ENCODE results near the gene URGCP.
"Not testable (repeated sequence)": the region's sequence is repeated elsewhere in the genome, so short reads cannot be mapped to it uniquely, and the experiment has no call there.

Gene URGCP

GRCh38 chr7:43929529-43930457 lies 23.4 kb upstream of the URGCP start:
- Mint-ChIP-seq H3K4me1 (peaks cover 26% of the 10 kb centered on the region), H3K27ac (no peak overlapping the region), H3K27me3 (no peaks in the 10 kb centered on the region), H3K36me3 (peaks cover 10% of the 10 kb centered on the region), H3K4me3 (no peak overlapping the region), H3K9me3 (no peaks in the 10 kb centered on the region)
- no peak for ATAC-seq

- no peak for ATAC-seq
- Mint-ChIP-seq H3K27ac (peak overlapping the region; percentile 60), H3K27me3 (no peaks in the 10 kb centered on the region), H3K4me3 (no peak overlapping the region), H3K9me3 (no peaks in the 10 kb centered on the region), H3K4me1 (peaks cover 36% of the 10 kb centered on the region), H3K36me3 (peaks cover 18% of the 10 kb centered on the region)
Measured at GRCh38 chr7:43927810-43928209, 21.4 kb upstream of the URGCP start.

- ATAC-seq = peak; percentile 11
Measured at GRCh38 chr7:43926798-43927123, 20.4 kb upstream of the URGCP start.

GRCh38 chr7:43925984-43926797 lies 19.8 kb upstream of the URGCP start, which contains the start of gene UBE2D4:
TSS of gene UBE2D4 (plus strand) at chr7:43926436. CDS start at chr7:43926533, 97 bp downstream.
- Mint-ChIP-seq H3K27me3 (no peaks in the 10 kb centered on the region), H3K36me3 (peaks cover 22% of the 10 kb centered on the region), H3K4me1 (peaks cover 39% of the 10 kb centered on the region), H3K27ac (peak within 1 kb of the TSS; percentile 87), H3K4me3 (peak within 1 kb of the TSS; percentile 94), H3K9me3 (no peaks in the 10 kb centered on the region)
- ATAC-seq = peak; percentile 98

More at GRCh38 chr7:43926798-43927123, 20.4 kb upstream of the URGCP start:
- no peaks in the 10 kb centered on the region for H3K9me3 Mint-ChIP-seq
- H3K4me1 Mint-ChIP-seq = peaks cover 39% of the 10 kb centered on the region
- H3K36me3 Mint-ChIP-seq = peaks cover 22% of the 10 kb centered on the region
- H3K27ac Mint-ChIP-seq = peak overlapping the region; percentile 87
- peak overlapping the region; percentile 94 for H3K4me3 Mint-ChIP-seq
- no peaks in the 10 kb centered on the region for H3K27me3 Mint-ChIP-seq

- peaks cover 36% of the 10 kb centered on the region for H3K4me1 Mint-ChIP-seq
- H3K27ac Mint-ChIP-seq = no peak overlapping the region
- no peaks in the 10 kb centered on the region for H3K27me3 Mint-ChIP-seq
- H3K4me3 Mint-ChIP-seq = no peak overlapping the region
- H3K9me3 Mint-ChIP-seq = no peaks in the 10 kb centered on the region
- no peak for ATAC-seq
- peaks cover 34% of the 10 kb centered on the region for H3K36me3 Mint-ChIP-seq
Measured at GRCh38 chr7:43922726-43923125, 16.3 kb upstream of the URGCP start.

GRCh38 chr7:43921423-43921822 lies 15.0 kb upstream of the URGCP start:
- H3K27me3 Mint-ChIP-seq = no peaks in the 10 kb centered on the region
- H3K27ac Mint-ChIP-seq = no peak overlapping the region
- H3K4me3 Mint-ChIP-seq = no peak overlapping the region
- no peaks in the 10 kb centered on the region for H3K9me3 Mint-ChIP-seq
- peaks cover 34% of the 10 kb centered on the region for H3K36me3 Mint-ChIP-seq
- peaks cover 23% of the 10 kb centered on the region for H3K4me1 Mint-ChIP-seq
- ATAC-seq = no peak

- Mint-ChIP-seq H3K4me1 (peaks cover 6% of the 10 kb centered on the region), H3K27ac (no peak overlapping the region), H3K4me3 (no peak overlapping the region), H3K9me3 (no peaks in the 10 kb centered on the region), H3K27me3 (no peaks in the 10 kb centered on the region), H3K36me3 (peaks cover 18% of the 10 kb centered on the region)
- no peak for ATAC-seq
Measured at GRCh38 chr7:43915907-43916306, 9.5 kb upstream of the URGCP start.

GRCh38 chr7:43914795-43915194 lies 8.4 kb upstream of the URGCP start:
- ATAC-seq = no peak
- Mint-ChIP-seq H3K27ac (no peak overlapping the region), H3K36me3 (peaks cover 16% of the 10 kb centered on the region), H3K9me3 (no peaks in the 10 kb centered on the region), H3K4me1 (peaks cover 4% of the 10 kb centered on the region), H3K27me3 (no peaks in the 10 kb centered on the region), H3K4me3 (no peak overlapping the region)

- peak; percentile 65 for ATAC-seq
- no peaks in the 10 kb centered on the region for H3K9me3 Mint-ChIP-seq
- H3K27me3 Mint-ChIP-seq = no peaks in the 10 kb centered on the region
- peaks cover 5% of the 10 kb centered on the region for H3K36me3 Mint-ChIP-seq
- H3K27ac Mint-ChIP-seq = peak overlapping the region; percentile 87
- peaks cover 37% of the 10 kb centered on the region for H3K4me1 Mint-ChIP-seq
- peak overlapping the region; percentile 93 for H3K4me3 Mint-ChIP-seq
Measured at GRCh38 chr7:43905956-43906330, 453 bp downstream of the URGCP start.

- Mint-ChIP-seq H3K9me3 (no peaks in the 10 kb centered on the region), H3K4me1 (peaks cover 37% of the 10 kb centered on the region), H3K4me3 (peak overlapping the region; percentile 93), H3K36me3 (peaks cover 5% of the 10 kb centered on the region), H3K27me3 (no peaks in the 10 kb centered on the region), H3K27ac (peak overlapping the region; percentile 87)
- ATAC-seq = no peak
Measured at GRCh38 chr7:43905209-43905946, 1.0 kb downstream of the URGCP start.

- peaks cover 5% of the 10 kb centered on the region for H3K36me3 Mint-ChIP-seq
- H3K4me3 Mint-ChIP-seq = no peak overlapping the region
- H3K27ac Mint-ChIP-seq = no peak overlapping the region
- ATAC-seq = no peak
- H3K4me1 Mint-ChIP-seq = peaks cover 37% of the 10 kb centered on the region
- no peaks in the 10 kb centered on the region for H3K9me3 Mint-ChIP-seq
- no peaks in the 10 kb centered on the region for H3K27me3 Mint-ChIP-seq
Measured at GRCh38 chr7:43904533-43905208, 1.7 kb downstream of the URGCP start.

- Mint-ChIP-seq H3K27ac (peak overlapping the region; percentile 60), H3K36me3 (peaks cover 5% of the 10 kb centered on the region), H3K4me1 (peaks cover 37% of the 10 kb centered on the region), H3K9me3 (no peaks in the 10 kb centered on the region), H3K27me3 (no peaks in the 10 kb centered on the region), H3K4me3 (no peak overlapping the region)
- ATAC-seq = no peak
Measured at GRCh38 chr7:43902542-43903054, 3.8 kb downstream of the URGCP start.

GRCh38 chr7:43898571-43898970 lies 7.8 kb downstream of the URGCP start:
- not testable (repeated sequence) for H3K27ac Mint-ChIP-seq, H3K9me3 Mint-ChIP-seq, H3K4me3 Mint-ChIP-seq, ATAC-seq, H3K27me3 Mint-ChIP-seq
- Mint-ChIP-seq H3K4me1 (peaks cover 36% of the 10 kb centered on the region), H3K36me3 (peaks cover 30% of the 10 kb centered on the region)

- Mint-ChIP-seq H3K4me3 (no peak overlapping the region), H3K36me3 (peaks cover 31% of the 10 kb centered on the region), H3K4me1 (peaks cover 37% of the 10 kb centered on the region), H3K9me3 (peaks cover 3% of the 10 kb centered on the region), H3K27ac (no peak overlapping the region), H3K27me3 (no peaks in the 10 kb centered on the region)
- ATAC-seq = no peak
Measured at GRCh38 chr7:43895847-43896415, 10.5 kb downstream of the URGCP start.

Measured in stimulated activated memory B cell treated with anti-CD40 and anti-IgM and Interleukin-4, amounts not matched to agents 10 μg/mL and 1 μg/mL and 100 μg/mL, for 72 hours (primary cell).